ENCODE measurements around the gene FOXP4. TPM values are rescaled to one million over a fixed set of nuclear protein-coding genes. Genes with fewer than 3 reads are reported as not detected.

Gene FOXP4
- total RNA-seq, 1 donor from 2014 or later: 2.0 TPM

DNA sequence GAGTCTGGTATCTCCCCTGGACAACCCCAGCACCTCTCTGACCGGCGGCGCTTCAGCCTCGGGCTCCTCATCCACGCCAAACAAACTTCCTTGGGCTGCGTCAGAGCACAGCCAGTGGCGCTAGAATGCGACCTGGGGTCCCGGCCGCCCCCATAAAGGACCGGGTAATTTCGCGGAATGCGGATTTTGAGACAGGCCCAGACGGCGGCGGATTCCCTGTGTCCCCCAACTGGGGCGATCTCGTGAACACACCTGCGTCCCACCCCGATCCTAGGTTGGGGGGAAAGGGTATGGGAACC is 1.6 kb downstream of the FOXP4 start:
- no peak for DNase-seq

DNA sequence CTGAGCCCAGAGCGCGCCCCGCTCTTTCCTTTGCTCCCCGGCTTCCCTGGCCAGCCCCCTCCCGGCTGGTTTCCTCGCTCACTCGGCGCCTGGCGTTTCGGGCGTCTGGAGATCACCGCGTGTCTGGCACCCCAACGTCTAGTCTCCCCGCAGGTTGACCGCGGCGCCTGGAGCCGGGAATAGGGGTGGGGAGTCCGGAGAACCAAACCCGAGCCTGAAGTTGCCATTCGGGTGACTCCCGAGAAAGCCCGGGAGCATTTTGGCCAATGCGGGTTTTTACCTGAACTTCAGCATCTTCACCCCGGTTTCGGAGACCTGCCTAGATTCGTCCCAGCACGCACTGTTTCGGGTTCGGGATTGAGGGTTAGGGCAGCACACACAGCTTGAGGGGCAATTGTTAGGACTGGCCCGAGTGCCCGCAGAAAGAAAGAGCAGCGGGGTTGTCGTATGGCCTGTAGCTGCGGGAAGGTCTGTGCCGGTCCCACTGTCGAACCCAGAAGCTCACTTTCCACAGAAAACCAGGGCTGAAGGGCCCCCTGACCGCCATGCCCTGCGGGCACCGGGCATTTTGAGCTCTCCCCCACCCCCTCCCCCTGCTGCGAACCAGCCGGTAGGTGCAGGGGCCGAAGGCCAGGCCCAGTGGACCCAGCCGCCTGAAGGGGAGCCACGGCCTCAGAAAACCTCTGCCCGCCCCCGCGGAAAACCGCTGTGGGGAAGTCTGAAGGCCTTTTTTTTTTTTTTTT is 2.1 kb downstream of the FOXP4 start:
- DNase-seq: no peak

DNA sequence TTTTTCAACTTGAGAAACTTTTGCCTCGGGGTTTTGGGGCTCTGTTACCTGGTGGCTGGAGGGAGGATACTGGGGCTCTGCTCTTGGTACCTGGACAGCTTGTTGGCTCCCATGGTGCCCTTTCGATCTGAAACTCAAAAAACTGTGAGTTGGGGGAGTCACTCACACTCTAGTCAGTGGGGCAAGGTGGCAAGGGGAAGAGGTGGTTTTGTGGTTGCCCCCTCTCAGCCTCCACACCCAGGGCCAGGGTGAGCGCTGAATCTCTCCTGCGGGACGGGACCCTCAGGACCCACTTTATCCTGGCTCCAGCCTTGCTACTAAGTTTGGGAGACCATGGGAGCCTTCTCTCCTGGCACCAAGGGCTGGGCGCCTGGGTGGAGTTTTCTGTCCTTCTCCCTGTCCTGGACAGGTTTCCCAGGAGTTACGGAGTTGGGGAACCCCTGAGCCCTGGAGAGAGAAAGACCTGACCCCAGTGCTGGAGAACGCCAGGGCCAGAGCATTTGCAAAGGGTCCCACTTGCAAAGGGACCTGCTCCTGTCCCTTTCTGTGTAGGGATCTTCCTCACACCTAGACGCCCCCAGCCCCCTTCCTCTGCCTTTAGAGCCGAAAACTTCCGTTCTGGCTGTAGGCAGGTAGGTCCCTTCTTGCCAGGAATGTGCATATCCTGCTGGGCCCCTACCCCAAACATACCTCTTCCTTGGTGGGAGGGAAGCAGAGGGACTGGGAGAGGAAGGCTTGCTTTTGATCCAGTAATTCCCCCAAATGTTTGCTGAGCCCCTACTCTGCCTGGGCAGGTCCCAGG is 2.9 kb downstream of the FOXP4 start:
- no peak for DNase-seq

DNA sequence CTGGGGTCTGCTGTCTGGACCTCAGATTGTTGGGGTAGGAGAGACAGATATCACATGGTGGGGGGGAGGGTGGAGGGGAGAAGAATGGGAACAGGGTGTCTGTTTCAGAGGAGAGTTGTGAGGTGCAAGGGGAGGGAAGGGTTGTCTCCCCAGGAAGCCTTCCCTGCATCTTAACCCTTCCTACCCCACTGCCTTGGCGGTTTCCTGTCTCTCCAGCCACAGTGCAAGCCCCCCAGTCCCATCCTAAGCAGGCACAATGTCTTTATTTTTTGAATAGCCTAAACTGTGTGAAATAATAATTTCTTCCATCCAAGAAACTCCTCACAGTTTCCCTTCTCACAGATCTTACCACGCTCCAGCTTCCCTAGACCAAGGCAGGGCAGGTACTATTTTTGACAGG is 3.5 kb downstream of the FOXP4 start:
- DNase-seq: no peak

DNA sequence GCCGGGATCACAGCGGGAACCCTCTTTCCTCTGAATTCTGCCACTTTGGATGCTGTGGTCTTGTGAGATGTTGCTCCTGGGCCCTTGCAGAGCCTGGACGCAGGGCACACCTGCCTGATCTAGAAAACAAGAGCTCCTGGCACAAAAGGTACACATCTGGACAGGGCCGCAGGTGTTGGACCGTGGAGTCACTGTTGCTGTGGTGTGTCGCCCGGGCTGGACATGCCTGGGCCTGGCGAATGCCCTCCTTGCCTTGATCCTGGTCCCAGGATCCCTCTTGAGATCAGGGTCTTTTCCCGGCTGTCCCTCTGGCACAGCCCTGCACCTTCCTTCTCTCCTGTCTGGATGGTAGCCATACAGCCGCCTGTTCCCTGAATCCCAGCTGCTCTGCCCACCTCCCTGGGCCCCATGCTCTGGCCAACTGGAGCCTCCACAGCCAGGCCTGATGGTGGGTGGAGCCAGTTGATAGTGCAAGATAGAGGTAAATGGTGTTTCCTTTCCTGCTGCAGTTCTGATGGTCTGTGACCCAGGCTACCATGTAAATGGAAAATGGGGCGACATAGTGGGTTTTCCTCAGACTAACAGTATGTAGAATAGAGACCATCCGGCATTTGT is 5.0 kb downstream of the FOXP4 start:
- DNase-seq: no peak

DNA sequence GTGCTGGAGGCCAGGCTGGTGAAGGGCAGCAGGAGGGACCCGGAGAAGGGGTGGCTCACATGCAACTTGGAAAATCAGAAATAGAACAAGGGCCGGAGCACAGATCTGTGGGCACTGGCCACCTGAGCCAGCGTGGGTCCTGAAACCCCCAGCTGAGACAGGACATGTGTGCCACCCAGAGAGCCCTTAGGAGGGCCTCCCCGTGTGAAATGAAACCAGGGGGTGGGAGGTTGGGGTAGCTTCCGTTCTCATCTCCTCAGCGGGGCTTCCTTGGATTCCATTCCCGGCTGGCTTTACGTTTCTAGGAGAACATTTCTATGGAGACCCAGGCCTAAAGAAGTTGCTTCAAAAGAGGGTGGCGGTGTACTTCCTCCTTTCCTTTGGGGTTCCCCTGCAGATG is 5.7 kb downstream of the FOXP4 start:
- DNase-seq: no peak

DNA sequence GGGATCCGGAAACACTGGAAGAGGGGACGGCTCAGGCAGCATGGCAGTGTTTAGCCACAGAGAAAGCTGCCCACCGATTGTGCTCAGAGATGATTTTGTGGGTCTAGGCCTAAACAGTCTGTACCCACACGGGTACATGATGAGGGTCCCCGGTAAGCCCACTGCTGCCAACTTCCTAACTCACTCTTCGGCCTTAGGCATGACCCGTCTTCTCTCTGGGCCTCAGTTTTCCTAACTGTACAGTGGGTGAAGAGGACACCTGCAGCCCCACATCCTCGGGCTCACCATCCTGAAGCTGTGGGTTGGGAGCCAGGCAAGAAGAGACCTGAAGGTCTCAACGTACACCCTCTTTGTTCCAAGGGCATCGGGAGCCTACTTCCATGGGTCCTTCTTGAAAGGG is 6.5 kb downstream of the FOXP4 start:
- DNase-seq: no peak

DNA sequence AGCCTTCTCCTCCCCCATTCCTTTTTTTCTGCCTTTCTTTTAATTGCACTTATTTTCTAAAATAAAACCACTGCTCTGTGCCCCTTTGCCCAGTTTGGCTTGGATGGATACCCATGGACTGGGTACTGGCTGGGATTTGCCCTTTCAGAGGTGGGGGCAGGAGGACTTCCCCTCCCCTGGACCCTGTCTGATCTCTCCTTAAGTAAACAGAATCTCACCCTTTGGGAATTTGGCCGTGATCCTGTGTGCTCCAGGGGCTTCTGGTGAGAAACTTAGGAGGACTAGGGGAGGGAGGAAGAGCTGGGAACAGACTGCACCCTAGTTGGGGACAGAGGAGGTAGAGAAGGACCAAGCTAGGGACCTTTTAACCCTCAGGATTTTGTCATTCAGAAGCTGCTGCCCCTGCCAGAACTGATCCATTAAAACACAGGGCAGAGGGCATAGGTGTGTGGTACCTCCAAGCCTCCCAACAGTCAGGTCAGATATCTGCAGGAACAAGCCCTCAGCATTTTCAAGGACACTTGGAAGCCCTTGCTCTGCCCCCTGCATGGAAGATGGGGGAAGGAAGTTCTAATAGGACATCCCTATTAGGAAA is 7.3 kb downstream of the FOXP4 start:
- no peak for DNase-seq

DNA sequence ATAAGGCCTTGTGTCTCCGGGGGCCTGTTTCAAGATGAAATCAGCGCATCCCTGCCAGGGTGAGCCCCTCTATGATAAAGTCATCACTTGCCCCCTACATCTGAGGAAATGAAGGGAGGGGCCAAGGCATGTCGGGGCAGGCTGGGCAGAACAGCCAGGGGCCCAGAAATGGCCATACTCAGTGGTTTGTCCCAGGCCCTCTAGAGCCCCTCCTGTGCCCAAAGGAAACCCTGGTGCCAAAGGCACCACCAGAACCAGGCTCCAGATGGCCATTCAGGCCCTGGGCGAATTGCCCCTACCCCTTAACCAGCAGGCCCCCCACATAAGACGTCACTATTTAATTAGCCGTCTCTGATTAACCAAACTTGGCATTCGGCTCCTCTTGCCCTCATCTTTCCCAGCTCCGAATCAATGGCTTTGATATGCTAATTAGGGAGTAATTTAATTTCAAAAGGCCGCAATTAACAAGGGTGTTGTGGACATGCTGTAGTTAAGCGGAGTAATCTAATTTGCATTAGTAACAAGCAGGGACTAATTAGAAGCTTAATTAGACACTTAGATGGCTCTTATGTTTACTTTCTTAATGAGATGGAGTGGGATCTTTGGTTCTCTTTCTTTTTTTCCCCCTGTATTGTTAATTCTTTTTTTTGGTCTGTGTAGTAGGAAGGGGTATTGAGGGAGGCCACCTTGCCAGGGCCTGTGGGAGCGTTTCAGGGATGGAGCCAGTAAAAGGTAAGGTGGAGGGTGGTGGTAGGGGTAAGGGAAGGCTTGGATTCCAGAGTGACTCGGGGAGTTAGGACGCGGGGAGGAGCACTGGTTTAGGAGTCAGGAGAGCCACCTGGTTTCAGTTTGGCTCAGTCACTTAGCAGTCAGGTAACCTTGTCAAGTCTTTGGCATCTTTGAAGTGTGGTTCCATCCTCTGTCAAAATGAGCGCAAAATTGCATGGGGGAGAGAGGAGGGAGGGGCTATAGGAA is 9.4 kb downstream of the FOXP4 start:
- no peak for DNase-seq

DNA sequence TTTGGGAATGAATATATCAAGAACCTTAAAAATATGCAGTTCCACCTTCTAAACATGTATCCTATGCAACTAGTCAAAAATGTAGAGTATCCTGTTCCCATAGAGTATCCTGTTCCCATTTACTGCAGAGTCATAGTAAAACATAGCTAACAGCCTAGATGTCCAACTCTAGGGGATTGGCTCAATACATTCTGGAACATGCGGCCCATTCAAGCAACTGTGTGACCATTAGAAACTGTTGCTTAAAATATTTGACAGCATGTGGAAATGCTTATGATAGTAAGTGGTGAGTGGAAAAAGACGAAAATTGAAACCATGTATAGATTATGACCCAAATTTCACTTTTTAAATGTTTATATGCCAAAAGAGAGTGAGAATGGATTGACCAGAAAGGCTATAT is 11.2 kb downstream of the FOXP4 start:
- DNase-seq: peak; percentile 29

DNA sequence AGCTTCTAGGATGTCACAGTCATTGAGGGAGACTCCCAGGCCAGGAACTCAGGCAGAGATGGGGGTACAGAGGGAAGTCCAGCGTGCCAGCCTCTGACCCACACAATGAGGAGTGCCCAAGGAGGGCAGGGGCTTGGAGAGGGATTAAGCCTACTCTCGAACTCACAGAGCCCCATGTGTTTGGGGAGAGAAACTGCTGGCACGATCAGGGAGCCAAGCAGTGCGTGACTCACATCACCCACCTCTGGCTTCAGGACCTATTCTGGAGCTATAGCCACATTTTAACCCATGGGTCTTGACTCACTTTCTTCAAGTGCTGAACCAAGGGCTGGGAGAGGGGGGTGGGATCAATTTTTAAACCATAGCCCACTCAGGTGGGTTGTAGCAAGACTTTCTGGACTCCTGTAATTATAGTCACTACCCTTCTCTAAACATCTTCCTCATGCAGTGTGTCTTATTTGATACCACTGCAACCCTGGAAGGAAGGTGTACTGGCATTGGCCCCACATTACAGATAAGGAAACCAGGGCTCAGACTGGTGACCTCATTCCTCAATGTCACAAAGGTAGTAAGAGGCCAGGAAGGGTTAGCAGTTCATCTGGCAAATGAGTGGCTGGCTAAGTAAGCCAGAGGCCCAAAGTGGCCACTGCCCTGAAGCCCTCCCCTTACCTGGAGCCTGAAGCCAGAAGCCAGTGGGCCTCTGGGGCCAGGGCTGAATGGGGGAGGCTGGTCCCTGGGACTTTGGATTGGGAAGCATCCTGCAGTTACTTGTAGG is 12.0 kb downstream of the FOXP4 start:
- DNase-seq: no peak

DNA sequence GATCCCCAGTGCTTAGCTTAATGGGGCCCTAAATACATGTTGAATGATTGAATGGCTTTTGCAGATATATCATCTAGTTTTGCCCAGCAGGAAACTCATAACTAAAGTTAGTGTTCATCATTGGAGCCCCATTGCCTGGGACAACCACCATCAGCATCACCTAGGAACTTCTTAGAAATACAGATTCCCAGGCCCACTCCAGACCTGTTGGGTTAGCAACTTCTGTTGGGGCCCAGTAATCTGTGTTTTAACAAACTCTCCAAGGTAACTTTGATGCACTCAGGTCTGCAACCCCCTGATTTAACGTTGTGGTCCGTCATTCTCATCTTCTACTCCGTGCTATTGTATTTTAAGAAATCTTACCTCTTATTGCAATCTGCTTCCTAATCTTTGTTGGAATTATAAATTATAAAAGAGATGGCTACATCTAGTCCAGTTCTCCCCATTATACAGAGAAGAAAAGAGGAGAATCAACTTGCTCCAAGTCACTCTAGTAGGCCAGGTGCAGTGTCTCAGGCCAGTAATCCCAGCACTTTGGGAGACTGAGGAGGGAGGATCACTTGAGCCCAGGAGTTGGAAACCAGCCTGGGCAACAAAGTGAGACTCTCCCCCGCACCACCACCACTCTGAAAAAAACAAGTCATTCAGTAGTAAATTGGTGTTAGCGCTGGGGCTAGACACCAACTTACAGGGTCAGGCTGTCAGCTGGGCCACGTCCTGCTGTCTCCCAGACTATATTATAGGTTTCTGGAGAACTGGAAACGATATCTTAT is 13.7 kb downstream of the FOXP4 start:
- DNase-seq: no peak

DNA sequence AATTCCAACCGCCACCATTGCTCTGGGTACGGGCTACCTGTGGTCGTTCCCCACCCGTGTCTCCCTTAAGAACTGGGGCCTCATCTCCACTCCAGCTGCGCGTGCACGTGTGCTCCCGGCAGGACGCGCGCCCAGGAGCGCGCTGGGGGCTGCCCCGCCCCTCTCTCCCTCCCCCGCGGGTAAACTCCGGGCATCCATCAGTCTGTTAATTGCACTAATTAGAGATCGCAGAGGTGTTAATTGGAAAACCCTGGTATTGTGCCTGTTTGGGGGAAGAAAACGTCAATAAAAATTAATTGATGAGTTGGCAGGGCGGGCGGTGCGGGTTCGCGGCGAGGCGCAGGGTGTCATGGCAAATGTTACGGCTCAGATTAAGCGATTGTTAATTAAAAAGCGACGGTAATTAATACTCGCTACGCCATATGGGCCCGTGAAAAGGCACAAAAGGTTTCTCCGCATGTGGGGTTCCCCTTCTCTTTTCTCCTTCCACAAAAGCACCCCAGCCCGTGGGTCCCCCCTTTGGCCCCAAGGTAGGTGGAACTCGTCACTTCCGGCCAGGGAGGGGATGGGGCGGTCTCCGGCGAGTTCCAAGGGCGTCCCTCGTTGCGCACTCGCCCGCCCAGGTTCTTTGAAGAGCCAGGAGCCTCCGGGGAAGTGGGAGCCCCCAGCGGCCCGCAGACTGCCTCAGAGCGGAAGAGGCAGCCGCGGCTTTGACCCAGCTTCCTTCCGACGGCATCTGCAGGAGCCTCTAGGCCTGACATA is 14.4 kb downstream of the FOXP4 start:
- DNase-seq: no peak

DNA sequence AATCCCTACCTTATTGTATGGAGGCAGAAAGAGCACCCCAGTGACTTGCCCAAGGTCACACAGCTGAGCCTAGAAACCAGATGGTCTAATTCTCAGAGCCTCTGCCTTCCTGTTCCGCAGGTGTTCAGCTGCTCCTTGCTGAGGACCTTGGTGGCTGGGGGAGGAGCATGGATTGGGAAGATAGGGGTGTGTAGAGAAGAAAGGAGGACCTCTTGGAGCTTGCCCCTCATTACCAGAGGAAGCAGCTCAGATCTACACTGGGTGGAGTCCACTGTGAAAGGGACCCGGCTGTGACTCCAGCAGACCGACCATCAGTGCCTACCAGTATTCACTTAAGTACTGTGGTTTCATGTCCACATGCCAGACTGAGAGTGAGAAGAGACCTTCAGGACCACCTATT is 15.2 kb downstream of the FOXP4 start:
- no peak for DNase-seq

DNA sequence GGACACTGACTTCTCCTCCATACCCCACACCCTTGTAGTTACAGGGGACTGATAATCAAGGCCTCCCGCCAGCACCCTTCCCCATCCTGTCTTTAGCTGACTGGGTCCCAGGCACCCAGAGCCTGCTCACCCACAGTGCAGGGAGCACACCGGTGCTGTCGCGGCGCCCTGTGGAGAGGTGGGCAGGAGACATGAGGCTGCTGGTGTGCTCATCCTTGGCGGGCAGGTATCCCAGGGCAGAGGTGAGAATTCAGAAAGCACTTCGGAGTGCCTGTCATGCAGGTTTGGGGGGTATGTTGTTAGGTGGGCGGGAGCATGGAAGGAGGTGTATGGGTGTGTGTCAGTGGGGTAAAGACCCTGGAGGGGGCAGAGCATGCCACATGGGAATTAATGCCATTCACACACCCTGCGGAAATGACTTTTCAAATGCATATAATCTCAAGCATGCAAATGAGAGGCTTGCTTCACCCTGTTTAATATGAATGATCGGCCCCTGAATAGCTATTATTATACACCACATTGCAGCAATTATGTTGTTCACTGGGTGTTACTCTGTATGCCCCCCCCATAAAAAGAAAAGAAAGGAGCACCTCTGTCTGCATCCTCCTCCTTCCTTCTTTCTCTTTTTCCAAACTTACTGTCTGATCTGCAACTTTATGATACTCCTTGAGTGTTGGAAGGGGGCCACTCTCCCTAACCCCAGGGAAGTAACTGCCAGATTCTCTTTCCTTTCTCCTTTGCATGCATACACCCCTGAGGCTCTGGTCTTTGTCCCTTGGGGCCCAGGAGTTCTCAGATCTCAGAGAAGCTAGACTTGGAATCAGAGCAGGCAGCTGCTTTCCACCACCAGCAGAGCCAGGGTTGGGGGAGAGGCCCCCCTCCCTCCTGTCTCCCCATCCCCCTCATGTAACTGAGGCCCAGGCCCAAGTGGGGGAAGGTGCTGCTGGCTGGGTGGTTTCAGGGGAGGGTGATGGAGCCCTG is 16.0 kb downstream of the FOXP4 start:
- DNase-seq: no peak

DNA sequence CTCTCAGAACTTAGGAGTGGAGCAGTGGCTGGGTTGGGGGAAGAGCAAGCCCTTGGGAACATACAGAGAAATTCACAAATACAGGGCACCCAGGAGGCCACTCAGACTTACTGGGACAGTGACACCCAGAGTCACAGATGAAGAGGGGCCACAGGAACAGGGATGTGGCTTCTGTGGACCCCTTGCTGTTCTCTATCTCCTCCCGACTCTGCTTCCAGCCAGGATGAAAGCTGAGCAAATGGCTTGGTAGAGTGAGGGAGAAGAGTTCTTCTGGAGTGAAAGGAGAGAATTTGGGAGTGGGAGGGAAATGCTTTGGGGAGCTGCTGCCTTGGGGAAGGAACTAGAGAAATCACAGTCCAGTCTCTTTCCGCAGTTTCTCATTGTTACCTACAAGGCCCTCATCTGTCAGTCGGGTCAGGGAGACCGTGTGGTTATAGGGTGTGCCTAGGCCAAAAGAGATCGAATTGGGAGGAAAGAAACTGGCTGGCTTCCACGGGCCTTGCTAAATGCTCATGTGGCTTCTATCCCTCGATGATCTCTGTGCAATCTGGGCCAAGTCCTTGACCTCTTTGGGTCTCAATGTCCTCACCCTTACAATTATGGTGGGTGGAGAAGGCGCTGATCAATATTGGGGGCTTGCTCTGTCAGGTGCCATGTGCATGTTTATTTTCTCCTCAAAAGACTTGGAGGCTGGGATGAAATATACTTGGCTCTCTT is 17.0 kb downstream of the FOXP4 start:
- no peak for DNase-seq

DNA sequence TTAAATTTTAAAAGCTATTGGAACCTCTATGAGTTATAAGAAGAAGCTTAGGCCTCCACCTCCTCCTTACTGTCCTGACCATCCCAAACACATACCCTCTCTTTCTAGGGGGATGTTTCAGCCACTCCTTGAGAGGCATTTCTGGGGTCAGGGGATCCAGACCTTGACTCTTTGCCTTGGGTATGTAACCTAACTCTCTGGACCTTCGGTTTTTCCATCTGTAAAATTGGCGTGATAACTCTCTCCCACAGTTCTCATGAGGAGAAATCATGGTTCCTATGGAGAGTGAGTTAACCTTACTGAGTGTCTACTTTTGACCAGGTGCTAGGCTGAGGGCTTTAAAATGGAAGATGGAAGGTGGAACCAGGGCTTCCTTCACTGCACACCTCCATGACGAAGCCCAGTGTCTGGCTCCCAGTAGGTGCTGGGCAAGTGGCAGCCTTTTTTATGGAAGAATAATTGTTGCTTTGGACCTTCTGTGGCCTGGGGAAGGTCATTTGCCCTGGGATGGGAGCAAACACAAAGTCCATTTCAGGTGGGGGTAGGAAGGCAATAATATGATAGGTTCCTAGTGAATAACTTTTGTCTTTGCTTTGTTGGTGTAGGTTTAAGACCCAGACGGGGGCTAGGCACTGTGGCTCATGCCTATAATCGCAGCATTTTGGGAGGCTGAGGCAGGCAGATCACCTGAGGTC is 18.4 kb downstream of the FOXP4 start:
- DNase-seq: no peak
